NCI-H187 (cell line): ENCODE measurements around the gene VPS13D.

ENCODE experiments used
- DNase-seq, 2 experiments: peaks; one replicate each; lab custom pipeline; 2025; lab: John Stamatoyannopoulos, UW

VPS13D gene

GRCh38 chr1:12335815-12336214 lies 106.0 kb downstream of the VPS13D start:
- DNase-seq = no peak

- DNase-seq = no peak
Measured at GRCh38 chr1:12336413-12336812, 106.6 kb downstream of the VPS13D start.

- no peak for DNase-seq
Measured at GRCh38 chr1:12338017-12338416, 108.2 kb downstream of the VPS13D start.

GRCh38 chr1:12338823-12339222 lies 109.0 kb downstream of the VPS13D start:
- no peak for DNase-seq

GRCh38 chr1:12339396-12339795 lies 109.6 kb downstream of the VPS13D start:
- DNase-seq = no peak

- DNase-seq = peak in 1 of 2 experiments; percentile 30
Measured at GRCh38 chr1:12339811-12340543, 110.1 kb downstream of the VPS13D start.

GRCh38 chr1:12340544-12340930 lies 110.7 kb downstream of the VPS13D start:
- DNase-seq = no peak

- no peak for DNase-seq
Measured at GRCh38 chr1:12341667-12342066, 111.8 kb downstream of the VPS13D start.

- no peak for DNase-seq
Measured at GRCh38 chr1:12342401-12343003, 112.7 kb downstream of the VPS13D start.

- DNase-seq = no peak
Measured at GRCh38 chr1:12343823-12344487, 114.1 kb downstream of the VPS13D start.

GRCh38 chr1:12344596-12345349 lies 114.9 kb downstream of the VPS13D start:
- no peak for DNase-seq

GRCh38 chr1:12345350-12346217 lies 115.8 kb downstream of the VPS13D start:
- DNase-seq = no peak

GRCh38 chr1:12346483-12347151 lies 116.8 kb downstream of the VPS13D start:
- no peak for DNase-seq

GRCh38 chr1:12348113-12348512 lies 118.3 kb downstream of the VPS13D start:
- DNase-seq = no peak

- DNase-seq = no peak
Measured at GRCh38 chr1:12353981-12354380, 124.2 kb downstream of the VPS13D start.

- DNase-seq = no peak
Measured at GRCh38 chr1:12356004-12356890, 126.4 kb downstream of the VPS13D start.

- DNase-seq = no peak
Measured at GRCh38 chr1:12358499-12358898, 128.7 kb downstream of the VPS13D start.

- no peak for DNase-seq
Measured at GRCh38 chr1:12359359-12360133, 129.7 kb downstream of the VPS13D start.

GRCh38 chr1:12368646-12369045 lies 138.8 kb downstream of the VPS13D start:
- no peak for DNase-seq
